GM18873 (cell line): Measurements from ENCODE around the gene NSFL1C.
A peak's percentile ranks its signal among the peaks of the same experiment; 100 is the strongest.
"Not testable (repeated sequence)": the region's sequence is repeated elsewhere in the genome, so short reads cannot be mapped to it uniquely, and the experiment has no call there.

Source experiments
- ATAC-seq: cut with Tn5 transposase; IDR thresholded peaks from one replicate; pipeline ENCODE4 v1.9.1; 2021; ENCODE audit warnings: mild to moderate bottlenecking, moderate library complexity, moderate number of reproducible peaks; ENCODE audit not compliant: unreplicated experiment, low FRiP score

The NSFL1C gene

GRCh38 chr20:1466211-1467081 is at the start of gene NSFL1C:
Gene NSFL1C (minus strand): TSS chr20:1466849. CDS start chr20:1466824, 25 bp downstream.
- ATAC-seq, result peak; percentile 73

- ATAC-seq, result no peak
Observed at GRCh38 chr20:1513801-1514200, 47.2 kb upstream of the NSFL1C start.

GRCh38 chr20:1509237-1509636 is 42.6 kb upstream of the NSFL1C start:
- no peak for ATAC-seq

- no peak for ATAC-seq
Observed at GRCh38 chr20:1508574-1508973, 41.9 kb upstream of the NSFL1C start.

GRCh38 chr20:1507276-1507675 is 40.6 kb upstream of the NSFL1C start:
- ATAC-seq, result no peak

GRCh38 chr20:1505871-1506270 is 39.2 kb upstream of the NSFL1C start:
- no peak for ATAC-seq

GRCh38 chr20:1505361-1505760 is 38.7 kb upstream of the NSFL1C start:
- no peak for ATAC-seq

- ATAC-seq, result peak; percentile 92
Observed at GRCh38 chr20:1503564-1504227, 37.0 kb upstream of the NSFL1C start.

- no peak for ATAC-seq
Observed at GRCh38 chr20:1500496-1500895, 33.8 kb upstream of the NSFL1C start.

- ATAC-seq, result no peak
Observed at GRCh38 chr20:1499528-1500420, 33.1 kb upstream of the NSFL1C start.

- ATAC-seq, result not testable (repeated sequence)
Observed at GRCh38 chr20:1497371-1497770, 30.7 kb upstream of the NSFL1C start.

GRCh38 chr20:1496930-1497329 is 30.3 kb upstream of the NSFL1C start:
- no peak for ATAC-seq

- ATAC-seq, result no peak
Observed at GRCh38 chr20:1494436-1494835, 27.8 kb upstream of the NSFL1C start.

- no peak for ATAC-seq
Observed at GRCh38 chr20:1493536-1493935, 26.9 kb upstream of the NSFL1C start.

GRCh38 chr20:1491860-1492642 is 25.4 kb upstream of the NSFL1C start:
- no peak for ATAC-seq

GRCh38 chr20:1491281-1491840 is 24.7 kb upstream of the NSFL1C start, which contains the start of gene SIRPB2:
Gene SIRPB2 (minus strand): TSS chr20:1491420. CDS start chr20:1491359, 61 bp downstream.
- no peak for ATAC-seq

GRCh38 chr20:1490643-1491195 is 24.1 kb upstream of the NSFL1C start:
- no peak for ATAC-seq

GRCh38 chr20:1489764-1490436 is 23.3 kb upstream of the NSFL1C start:
- no peak for ATAC-seq

- no peak for ATAC-seq
Observed at GRCh38 chr20:1489325-1489724, 22.7 kb upstream of the NSFL1C start.
